HEK293T (cell line): ENCODE measurements around the gene SMC1A.

ENCODE experiments used
- CTCF ChIA-PET: fragments of 350-600 bp; formaldehyde crosslinking; extraction: SDS; loops from one replicate; lab custom pipeline; 2021; ENCODE audit warnings: antibody characterized with exemption, inconsistent platforms; lab: Yijun Ruan, JAX
- POLR2A ChIA-PET: fragments of 350-600 bp; formaldehyde crosslinking; extraction: SDS; loops from one replicate; lab custom pipeline; 2020; ENCODE audit warnings: antibody characterized with exemption, inconsistent platforms; lab: Yijun Ruan, JAX
- DNase-seq: peaks from one replicate; pipeline ENCODE4 v3.0.0; 2012; ENCODE audit warnings: mixed read lengths; ENCODE audit errors: extremely low spot score
- ARNT ChIP-seq: fragments of 450-650 bp; IDR thresholded peaks from 2 replicates; pipeline ENCODE4 v1.6.1; 2017; ENCODE audit warnings: mild to moderate bottlenecking
- BHLHE40 ChIP-seq: fragments of 450-650 bp; IDR thresholded peaks from 2 replicates; pipeline ENCODE4 v1.6.1; 2016; ENCODE audit warnings: mild to moderate bottlenecking, moderate library complexity, borderline replicate concordance
- CTBP1 ChIP-seq: fragments of 450-650 bp; IDR thresholded peaks from 2 replicates; pipeline ENCODE4 v1.6.1; 2016; ENCODE audit warnings: borderline replicate concordance
- ELF4 ChIP-seq: fragments of 450-650 bp; IDR thresholded peaks from 2 replicates; pipeline ENCODE4 v1.6.1; 2017; ENCODE audit warnings: antibody characterized with exemption
- FOXA1 ChIP-seq: fragments of 450-650 bp; IDR thresholded peaks from 2 replicates; pipeline ENCODE4 v1.6.1; 2016; ENCODE audit warnings: mild to moderate bottlenecking
- FOXK2 ChIP-seq: fragments of 450-650 bp; IDR thresholded peaks from 2 replicates; pipeline ENCODE4 v1.6.1; 2016; ENCODE audit warnings: mild to moderate bottlenecking
- FOXM1 ChIP-seq: fragments of 450-650 bp; IDR thresholded peaks from 2 replicates; pipeline ENCODE4 v1.6.1; 2017; ENCODE audit warnings: mild to moderate bottlenecking, borderline replicate concordance
- HDGF ChIP-seq: fragments of 450-650 bp; IDR thresholded peaks from 2 replicates; pipeline ENCODE4 v1.6.1; 2017; ENCODE audit warnings: antibody characterized with exemption, borderline replicate concordance
- L3MBTL2 ChIP-seq: fragments of 450-650 bp; conservative IDR thresholded peaks from 2 replicates; pipeline ENCODE4 v1.6.1; 2016; ENCODE audit warnings: mild to moderate bottlenecking
- LEF1 ChIP-seq: fragments of 450-650 bp; IDR thresholded peaks from 2 replicates; pipeline ENCODE4 v1.6.1; 2017; ENCODE audit warnings: mild to moderate bottlenecking, borderline replicate concordance
- NFRKB ChIP-seq: fragments of 450-650 bp; IDR thresholded peaks from 2 replicates; pipeline ENCODE4 v1.6.1; 2016; ENCODE audit warnings: mild to moderate bottlenecking, moderate library complexity
- PKNOX1 ChIP-seq: fragments of 450-650 bp; IDR thresholded peaks from 2 replicates; pipeline ENCODE4 v1.6.1; 2016
- SP1 ChIP-seq: fragments of 450-650 bp; IDR thresholded peaks from 2 replicates; pipeline ENCODE4 v1.6.1; 2017
- SUZ12 ChIP-seq: fragments of 450-650 bp; IDR thresholded peaks from 2 replicates; pipeline ENCODE4 v1.6.1; 2016; ENCODE audit warnings: mild to moderate bottlenecking
- TARDBP ChIP-seq: fragments of 450-650 bp; IDR thresholded peaks from 2 replicates; pipeline ENCODE4 v1.6.1; 2016
- ZNF384 ChIP-seq: fragments of 450-650 bp; IDR thresholded peaks from 2 replicates; pipeline ENCODE4 v1.6.1; 2016

Gene SMC1A

GRCh38 chrX:53356186-53356585 lies 66.3 kb downstream of the SMC1A start:
- POLR2A ChIA-PET = no interaction called here
- no peak for TF ChIP-seq FOXM1
- TF ChIP-seq ELF4 = no peak
- TF ChIP-seq CTBP1 = no peak
- TF ChIP-seq ZNF384 = no peak
- no peak for TF ChIP-seq HDGF
- no peak for TF ChIP-seq FOXK2
- no peak for TF ChIP-seq TARDBP
- CTCF ChIA-PET = no interaction called here
- peak; percentile 62 for DNase-seq

GRCh38 chrX:53354669-53355068 lies 67.8 kb downstream of the SMC1A start:
- ChIA-PET POLR2A (no interaction called here), CTCF (no interaction called here)
- DNase-seq = no peak
- TF ChIP-seq SP1 (no peak), FOXK2 (no peak), FOXM1 (no peak), TARDBP (no peak), LEF1 (no peak), SUZ12 (no peak), HDGF (no peak), ARNT (no peak), FOXA1 (no peak), NFRKB (no peak), ELF4 (no peak)

GRCh38 chrX:53347948-53348347 lies 74.5 kb downstream of the SMC1A start:
- DNase-seq = no peak
- no peak for TF ChIP-seq SUZ12
- TF ChIP-seq LEF1 = no peak
- TF ChIP-seq BHLHE40 = no peak
- no peak for TF ChIP-seq PKNOX1
- TF ChIP-seq FOXK2 = no peak
- TF ChIP-seq HDGF = no peak
- ChIA-PET CTCF (no interaction called here), POLR2A (no interaction called here)

GRCh38 chrX:53340852-53341645 lies 81.4 kb downstream of the SMC1A start:
- POLR2A ChIA-PET = no interaction called here
- CTCF ChIA-PET = interaction anchor here (1.3 kb wide), 1 partner anchor 15 kb away, joined by 3 read pairs; no protein-coding TSS in a partner anchor
- TF ChIP-seq SUZ12 = no peak
- no peak for TF ChIP-seq TARDBP
- TF ChIP-seq FOXM1 = no peak
- TF ChIP-seq PKNOX1 = no peak
- no peak for TF ChIP-seq ELF4
- no peak for TF ChIP-seq ARNT
- TF ChIP-seq BHLHE40 = no peak
- no peak for TF ChIP-seq CTBP1
- DNase-seq = no peak

GRCh38 chrX:53337101-53337500 lies 85.4 kb downstream of the SMC1A start:
- ChIA-PET CTCF (interaction anchor here (1.0 to 1.2 kb wide), 3 partner anchors 18 to 26 kb away, joined by 3 to 5 read pairs (median 3); no protein-coding TSS in a partner anchor), POLR2A (no interaction called here)
- no peak for TF ChIP-seq BHLHE40
- DNase-seq = no peak

GRCh38 chrX:53333853-53334252 lies 88.6 kb downstream of the SMC1A start:
- POLR2A ChIA-PET = no interaction called here
- TF ChIP-seq CTBP1 = no peak
- no peak for TF ChIP-seq FOXA1
- TF ChIP-seq HDGF = no peak
- no peak for TF ChIP-seq BHLHE40
- no peak for TF ChIP-seq LEF1
- TF ChIP-seq TARDBP = no peak
- no peak for TF ChIP-seq L3MBTL2
- no peak for TF ChIP-seq ARNT
- no peak for TF ChIP-seq ELF4
- TF ChIP-seq FOXK2 = no peak
- no peak for TF ChIP-seq SUZ12
- TF ChIP-seq FOXM1 = no peak
- TF ChIP-seq SP1 = no peak
- TF ChIP-seq NFRKB = no peak
- TF ChIP-seq PKNOX1 = no peak
- TF ChIP-seq ZNF384 = no peak
- DNase-seq = no peak
- CTCF ChIA-PET = no interaction called here

- POLR2A ChIA-PET = no interaction called here
- CTCF ChIA-PET = interaction anchor here (0.6 to 2.3 kb wide), 4 partner anchors 13 to 23 kb away, joined by 3 to 7 read pairs (median 4); no protein-coding TSS in a partner anchor
- TF ChIP-seq SP1 (no peak), FOXK2 (no peak), ELF4 (no peak)
- no peak for DNase-seq
Observed at GRCh38 chrX:53332204-53332603, 90.2 kb downstream of the SMC1A start.
